Stimulated activated naive CD8-positive, alpha-beta T cell treated with anti-CD3 and anti-CD28 coated beads, Interleukin-15, amount 100 ng/mL, for 72 hours (primary cell): Measurements from ENCODE around the gene SEC61A1.

Experiments
- ATAC-seq: fragments of 150-1000 bp; cut with Tn5 transposase; 2 replicates; pipeline ENCODE4 v1.10.0; 2021; ENCODE audit warnings: mild to moderate bottlenecking, moderate library complexity
- DNase-seq, 2 donors: peaks; one replicate each; pipeline ENCODE4 v3.0.0; 2021 to 2022
- H3K27ac Mint-ChIP-seq, 2 donors: one replicate each; pipeline ENCODE4 v1.8.0; 2022; ENCODE audit warnings: mild to moderate bottlenecking in 2 of 2, mixed read lengths in 2 of 2, moderate library complexity in 2 of 2
- H3K27me3 Mint-ChIP-seq: one replicate; pipeline ENCODE4 v1.8.0; 2022; ENCODE audit warnings: mixed read lengths
- H3K4me1 Mint-ChIP-seq: one replicate; pipeline ENCODE4 v1.8.0; 2022; ENCODE audit warnings: mild to moderate bottlenecking, mixed read lengths
- H3K4me3 Mint-ChIP-seq, 2 donors: one replicate each; pipeline ENCODE4 v1.8.0; 2022; ENCODE audit warnings: mild to moderate bottlenecking in 2 of 2, mixed read lengths in 2 of 2, moderate library complexity in 1 of 2
- H3K9me3 Mint-ChIP-seq, 2 donors: one replicate each; pipeline ENCODE4 v1.8.0; 2022; ENCODE audit warnings: mixed read lengths in 2 of 2

The SEC61A1 gene

DNA sequence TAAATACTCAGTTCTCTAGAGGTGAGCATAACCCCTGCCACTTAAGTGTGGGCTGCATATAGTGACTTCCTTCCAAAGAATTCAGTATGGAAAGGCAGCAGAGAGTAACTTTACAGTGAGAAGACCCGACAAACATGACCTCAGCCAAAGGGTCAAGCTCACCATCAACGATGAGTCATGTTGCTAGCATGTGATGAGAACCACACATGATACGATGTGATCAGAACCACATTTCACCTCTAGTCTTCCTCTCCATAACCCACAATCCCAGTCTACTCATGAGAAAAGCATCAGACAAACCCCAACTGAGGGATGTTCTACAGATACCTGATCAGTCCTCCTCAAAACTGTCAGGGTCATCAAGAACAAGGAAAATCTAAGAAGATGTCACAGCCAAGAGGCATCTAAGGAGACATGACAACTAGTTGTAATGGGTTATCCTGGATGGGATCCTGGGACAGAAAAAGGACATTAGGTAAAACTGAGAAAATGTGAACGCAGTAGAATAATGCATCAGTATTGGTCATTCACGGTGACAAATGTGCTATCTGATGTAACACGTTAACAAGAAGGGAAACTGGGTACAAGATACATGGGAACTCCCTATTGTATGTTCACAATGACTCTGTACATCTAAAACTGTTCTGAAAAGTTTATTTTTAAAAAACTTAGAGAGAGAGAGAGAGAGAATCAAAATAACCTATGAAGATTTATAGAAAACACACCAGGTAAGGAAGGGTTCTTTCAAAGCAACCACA lies 28.3 kb downstream of the SEC61A1 start:
- Mint-ChIP-seq H3K27ac (no peak overlapping the region), H3K27me3 (no peaks in the 10 kb centered on the region), H3K4me1 (peaks cover 12% of the 10 kb centered on the region), H3K9me3 (no peaks in the 10 kb centered on the region), H3K4me3 (no peak overlapping the region)
- ATAC-seq (no peak), DNase-seq (no peak)

DNA sequence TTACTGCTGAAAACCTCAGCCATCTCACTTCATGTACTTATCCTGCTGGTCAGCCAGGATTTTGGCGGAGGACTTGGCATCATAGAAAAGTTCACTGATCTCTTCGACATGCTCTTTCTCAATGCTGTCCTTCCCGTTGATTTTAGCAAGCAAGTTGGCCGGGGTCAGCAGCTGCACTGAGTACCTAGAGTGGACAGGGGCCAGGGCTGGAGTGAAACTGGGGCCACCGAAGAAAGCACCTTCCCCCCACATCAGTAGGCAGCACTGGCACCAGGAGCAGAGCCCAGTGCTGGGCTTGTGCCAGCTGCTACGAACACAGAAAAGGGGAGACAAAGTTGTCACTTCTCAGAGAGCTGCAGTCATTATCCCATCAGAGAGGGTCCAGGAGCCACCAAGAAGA lies 29.0 kb downstream of the SEC61A1 start:
- Mint-ChIP-seq H3K9me3 (no peaks in the 10 kb centered on the region), H3K27me3 (no peaks in the 10 kb centered on the region), H3K27ac (no peak overlapping the region), H3K4me1 (peaks cover 5% of the 10 kb centered on the region), H3K4me3 (no peak overlapping the region)
- DNase-seq (no peak), ATAC-seq (no peak)

DNA sequence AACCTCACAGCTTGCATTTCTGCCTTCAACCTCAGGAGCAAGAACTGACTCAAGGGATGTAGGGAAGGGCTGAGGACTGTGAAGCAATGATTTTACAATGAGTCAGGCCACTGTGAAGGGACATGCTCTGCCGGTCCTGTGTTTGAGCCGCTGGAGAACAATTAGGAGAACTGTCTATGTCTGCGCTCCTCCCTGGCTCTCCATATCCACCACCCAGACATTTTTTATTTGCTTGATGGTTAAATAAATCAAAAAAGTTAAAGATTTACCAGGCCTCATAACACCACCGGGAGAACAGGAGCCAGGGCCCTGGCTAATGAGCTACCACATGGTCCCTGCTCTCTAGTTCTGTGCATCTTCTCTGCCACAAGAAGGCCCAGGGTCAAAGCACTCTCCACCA lies 29.6 kb downstream of the SEC61A1 start:
- ATAC-seq (no peak), DNase-seq (no peak)
- Mint-ChIP-seq H3K4me1 (no peaks in the 10 kb centered on the region), H3K9me3 (no peaks in the 10 kb centered on the region), H3K27ac (no peak overlapping the region), H3K4me3 (no peak overlapping the region), H3K27me3 (no peaks in the 10 kb centered on the region)

DNA sequence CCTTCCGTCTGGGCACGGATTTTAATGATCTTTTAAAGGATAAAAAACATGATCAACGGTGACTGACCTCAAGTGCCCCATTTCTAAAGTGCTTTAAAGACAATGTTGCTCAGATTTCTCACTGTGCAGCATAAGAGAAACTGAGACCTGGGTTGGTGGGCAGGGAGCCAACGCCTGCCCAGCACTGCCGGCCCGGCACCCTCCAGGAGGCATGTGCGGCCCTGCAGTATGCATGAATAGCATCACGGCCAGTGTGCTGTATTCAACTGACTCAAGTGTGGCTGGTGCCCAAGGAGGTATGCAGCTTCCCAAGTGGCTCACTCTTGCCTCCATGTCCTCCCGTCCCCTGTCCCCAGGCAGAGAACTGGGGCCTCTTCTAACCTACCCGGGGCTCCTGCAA lies 30.3 kb downstream of the SEC61A1 start:
- no peaks in the 10 kb centered on the region for H3K27me3 Mint-ChIP-seq
- no peak overlapping the region for H3K27ac Mint-ChIP-seq
- no peaks in the 10 kb centered on the region for H3K9me3 Mint-ChIP-seq
- no peak overlapping the region for H3K4me3 Mint-ChIP-seq
- no peaks in the 10 kb centered on the region for H3K4me1 Mint-ChIP-seq
- DNase-seq (no peak), ATAC-seq (no peak)

DNA sequence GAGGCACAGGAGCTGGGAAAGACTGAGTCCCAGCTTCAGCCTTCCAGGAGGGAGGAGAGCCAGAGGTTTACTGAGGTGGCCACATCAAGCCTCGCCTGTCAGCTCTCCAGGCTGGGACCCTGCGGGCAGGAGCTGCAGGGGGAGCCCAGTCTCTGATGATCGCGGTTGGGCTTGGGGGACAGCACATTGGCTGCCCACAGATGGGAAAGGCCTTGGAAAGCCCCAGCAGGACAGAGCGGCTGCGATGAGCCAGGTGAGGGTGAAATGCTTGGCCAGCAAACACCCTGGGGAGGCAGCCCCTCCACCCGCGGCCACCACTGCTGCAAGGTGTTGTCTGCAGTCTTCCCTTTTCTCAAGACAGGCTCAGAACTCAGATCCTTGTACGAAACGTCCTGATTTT lies 31.2 kb downstream of the SEC61A1 start:
- no peaks in the 10 kb centered on the region for H3K27me3 Mint-ChIP-seq
- ATAC-seq (no peak), DNase-seq (no peak)
- H3K4me1 Mint-ChIP-seq: no peaks in the 10 kb centered on the region
- no peak overlapping the region for H3K4me3 Mint-ChIP-seq
- H3K27ac Mint-ChIP-seq: no peak overlapping the region
- no peaks in the 10 kb centered on the region for H3K9me3 Mint-ChIP-seq

DNA sequence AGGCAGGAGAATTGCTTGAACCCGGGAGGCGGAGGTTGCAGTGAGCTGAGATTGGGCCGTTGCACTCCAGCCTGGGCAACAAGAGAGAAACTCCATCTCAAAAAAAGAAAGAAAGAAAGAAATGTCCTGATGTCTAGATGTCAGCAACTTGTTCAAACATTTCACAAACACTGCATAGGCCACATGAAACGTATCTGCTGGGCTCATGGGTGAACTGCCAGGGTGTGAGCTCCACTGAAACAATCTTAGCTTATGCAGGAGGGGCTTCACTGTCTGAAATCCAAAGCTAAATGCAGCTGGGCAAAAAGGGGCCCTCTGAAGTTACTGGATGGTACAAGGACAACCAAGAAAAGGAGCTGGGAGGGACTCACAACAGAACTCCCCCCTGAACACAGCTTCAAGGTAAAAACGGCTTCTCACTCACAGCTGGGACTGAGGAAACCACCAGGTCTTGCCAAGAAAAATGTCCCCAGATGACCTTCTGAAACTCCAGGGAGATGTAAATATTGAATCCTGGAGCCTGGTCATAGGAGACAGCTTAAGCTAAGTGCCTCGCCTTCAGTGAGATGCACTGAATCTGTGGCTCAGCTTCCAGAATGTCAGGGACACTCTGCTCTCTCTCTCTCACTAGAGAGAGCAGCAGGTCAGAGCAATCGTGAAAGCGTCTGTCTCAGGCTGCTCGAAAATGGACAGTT lies 31.9 kb downstream of the SEC61A1 start:
- H3K9me3 Mint-ChIP-seq: no peaks in the 10 kb centered on the region
- H3K27ac Mint-ChIP-seq: no peak overlapping the region
- DNase-seq (no peak), ATAC-seq (no peak)
- no peak overlapping the region for H3K4me3 Mint-ChIP-seq
- H3K27me3 Mint-ChIP-seq: no peaks in the 10 kb centered on the region
- H3K4me1 Mint-ChIP-seq: no peaks in the 10 kb centered on the region

DNA sequence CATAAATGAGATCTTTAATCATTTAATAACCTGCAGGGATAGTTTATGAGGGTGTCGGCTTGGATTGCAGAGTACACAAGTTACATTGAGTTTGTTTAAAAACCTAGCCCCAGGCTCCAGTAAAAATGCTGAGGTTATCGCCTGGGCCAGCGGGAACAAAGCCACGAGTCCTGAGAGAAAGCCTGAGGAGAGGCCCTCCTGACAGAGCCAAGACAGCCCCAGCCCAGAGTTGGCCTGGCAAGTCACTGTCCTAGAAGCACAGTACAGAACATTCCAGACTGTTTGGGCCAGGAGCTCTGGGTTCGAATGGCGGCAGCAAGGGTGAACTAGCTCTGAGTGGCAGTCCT lies 32.4 kb downstream of the SEC61A1 start:
- Mint-ChIP-seq H3K27me3 (no peaks in the 10 kb centered on the region), H3K9me3 (no peaks in the 10 kb centered on the region), H3K4me3 (no peak overlapping the region), H3K4me1 (no peaks in the 10 kb centered on the region), H3K27ac (no peak overlapping the region)
- ATAC-seq (no peak), DNase-seq (no peak)

DNA sequence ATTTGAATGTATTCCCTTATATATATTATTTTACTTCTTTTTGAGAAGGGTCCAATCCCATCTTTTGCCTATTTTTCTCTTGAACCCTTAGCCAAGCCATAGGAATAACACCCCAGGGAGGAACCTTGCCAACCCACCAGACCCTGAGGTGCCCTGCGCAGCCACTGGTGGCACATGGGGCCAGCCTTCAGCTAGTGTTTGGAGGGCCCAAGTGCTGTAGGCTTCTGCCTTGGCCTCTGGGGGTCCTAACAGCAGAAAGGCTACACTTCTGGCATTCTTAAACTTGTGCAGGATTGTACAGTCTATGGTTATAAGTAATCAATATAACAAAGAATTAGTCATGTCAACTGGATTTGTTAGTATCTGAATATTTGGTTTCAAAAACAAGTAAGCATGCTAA lies 36.9 kb downstream of the SEC61A1 start:
- H3K27ac Mint-ChIP-seq: no peak overlapping the region
- H3K27me3 Mint-ChIP-seq: no peaks in the 10 kb centered on the region
- DNase-seq: no peak
- no peak for ATAC-seq
- no peak overlapping the region for H3K4me3 Mint-ChIP-seq
- H3K4me1 Mint-ChIP-seq: no peaks in the 10 kb centered on the region
- no peaks in the 10 kb centered on the region for H3K9me3 Mint-ChIP-seq

DNA sequence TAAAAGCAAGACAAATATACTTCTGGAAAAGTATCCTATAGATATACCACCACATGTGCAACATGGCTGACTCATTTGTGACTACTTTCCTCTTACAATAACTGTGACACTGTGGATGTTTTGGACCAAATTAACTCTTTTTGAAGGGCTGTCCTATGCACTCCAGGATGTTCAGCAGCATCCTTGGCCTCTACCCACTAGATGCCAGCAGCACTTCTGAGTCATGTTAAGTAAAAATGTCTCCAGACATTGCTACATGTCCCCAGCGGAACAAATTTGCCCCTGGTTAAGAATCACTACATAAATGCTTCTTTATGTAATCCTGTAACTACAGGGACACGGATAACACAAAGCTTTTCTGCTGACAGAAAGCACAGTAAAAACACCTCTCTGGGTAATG lies 39.3 kb downstream of the SEC61A1 start:
- DNase-seq (no peak), ATAC-seq (no peak)
- Mint-ChIP-seq H3K27me3 (no peaks in the 10 kb centered on the region), H3K4me1 (peaks cover 14% of the 10 kb centered on the region), H3K27ac (no peak overlapping the region), H3K4me3 (no peak overlapping the region), H3K9me3 (no peaks in the 10 kb centered on the region)

DNA sequence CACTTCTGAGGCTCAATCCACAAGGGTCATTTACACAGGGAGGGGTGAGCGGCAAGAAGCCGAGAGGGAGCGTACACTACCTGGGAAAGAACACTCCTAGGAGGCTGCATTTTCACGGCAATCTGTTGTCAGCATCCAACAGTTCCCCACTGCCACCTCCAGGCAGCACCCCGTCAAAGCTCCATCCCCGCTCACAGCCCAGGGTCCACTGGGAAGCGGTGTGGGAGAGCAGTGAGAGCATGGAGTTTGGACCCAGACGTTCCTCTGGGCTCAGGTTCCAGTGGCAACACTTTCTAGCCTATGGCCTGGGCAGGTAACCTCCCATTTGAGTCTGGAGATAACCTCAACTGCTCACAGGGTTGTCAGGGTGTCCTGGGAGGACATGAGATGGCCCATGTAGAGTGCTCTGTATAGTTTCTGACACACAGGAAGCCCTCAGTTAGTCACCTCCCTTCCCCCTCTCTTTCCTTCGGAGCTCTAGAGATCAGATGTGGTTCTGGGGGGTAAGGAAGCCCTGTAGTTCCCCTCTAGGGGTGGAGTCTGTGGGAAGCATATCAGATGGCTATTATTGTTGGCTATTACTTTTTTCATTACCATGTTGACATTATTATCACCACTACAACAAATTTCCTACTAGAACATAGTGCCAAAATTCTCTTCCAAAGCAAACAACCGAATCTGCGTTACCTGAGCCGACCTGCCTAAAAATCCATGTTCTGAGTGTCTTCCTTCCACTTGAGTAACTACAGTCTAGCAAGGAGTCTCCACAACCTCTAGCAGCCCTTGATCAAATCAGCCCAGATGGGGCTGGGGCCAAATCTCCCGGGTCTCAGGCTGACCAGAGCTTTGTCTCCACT lies 42.3 kb downstream of the SEC61A1 start:
- Mint-ChIP-seq H3K27me3 (no peaks in the 10 kb centered on the region), H3K4me3 (no peak overlapping the region), H3K9me3 (no peaks in the 10 kb centered on the region), H3K4me1 (peaks cover 14% of the 10 kb centered on the region), H3K27ac (peak overlapping the region in 1 of 2 donors; percentile 48)
- no peak for DNase-seq
- peak; percentile 53 for ATAC-seq

DNA sequence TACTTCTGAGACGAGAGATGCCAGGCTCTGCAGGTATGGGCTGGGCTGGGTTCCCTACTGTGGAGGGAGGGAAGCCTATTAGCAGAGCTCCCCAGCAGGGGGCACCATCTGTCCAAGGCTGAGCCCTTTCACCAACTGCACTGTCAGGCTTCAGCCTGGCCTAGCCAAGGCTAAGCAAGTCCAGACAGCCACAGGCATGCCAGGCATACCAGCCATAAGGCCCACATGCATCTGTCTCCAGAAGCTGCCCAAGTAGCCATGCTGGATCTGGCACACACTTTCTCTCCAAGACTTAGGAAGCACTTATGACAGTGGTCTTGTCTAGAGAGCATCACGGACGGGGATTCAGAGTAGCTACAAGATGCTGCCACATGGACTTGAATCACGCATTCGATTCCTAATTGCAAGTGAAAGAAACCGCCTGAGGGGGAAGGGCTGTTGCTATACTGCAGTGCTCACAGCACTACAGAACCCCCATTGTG lies 43.0 kb downstream of the SEC61A1 start:
- Mint-ChIP-seq H3K9me3 (no peaks in the 10 kb centered on the region), H3K27me3 (no peaks in the 10 kb centered on the region), H3K27ac (no peak overlapping the region), H3K4me3 (no peak overlapping the region), H3K4me1 (peaks cover 14% of the 10 kb centered on the region)
- ATAC-seq (peak; percentile 99), DNase-seq (peak; percentile 65 to 74)

DNA sequence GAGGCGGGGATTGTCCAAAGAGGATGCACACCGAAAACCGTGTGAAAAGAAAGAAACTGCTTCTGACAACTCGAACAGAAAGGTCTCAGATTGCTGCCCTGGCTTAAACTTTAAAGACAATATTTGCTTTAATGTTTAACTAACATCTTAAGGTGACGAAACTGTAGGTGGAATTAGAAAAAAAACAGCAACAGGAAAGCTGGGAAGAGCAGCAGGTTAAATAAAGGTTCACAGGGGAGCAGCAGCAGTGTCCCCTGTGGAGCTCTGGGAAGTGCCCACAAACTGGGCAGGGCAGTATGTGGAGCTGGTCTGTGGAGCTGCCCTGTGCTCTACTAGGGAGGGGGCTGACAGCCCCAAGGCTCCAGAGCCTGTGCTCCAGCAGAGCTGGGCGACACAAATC lies 46.0 kb downstream of the SEC61A1 start:
- no peak overlapping the region for H3K4me3 Mint-ChIP-seq
- ATAC-seq (no peak), DNase-seq (no peak)
- peaks cover 14% of the 10 kb centered on the region for H3K4me1 Mint-ChIP-seq
- no peaks in the 10 kb centered on the region for H3K27me3 Mint-ChIP-seq
- no peaks in the 10 kb centered on the region for H3K9me3 Mint-ChIP-seq
- H3K27ac Mint-ChIP-seq: peak overlapping the region in 1 of 2 donors; percentile 49

DNA sequence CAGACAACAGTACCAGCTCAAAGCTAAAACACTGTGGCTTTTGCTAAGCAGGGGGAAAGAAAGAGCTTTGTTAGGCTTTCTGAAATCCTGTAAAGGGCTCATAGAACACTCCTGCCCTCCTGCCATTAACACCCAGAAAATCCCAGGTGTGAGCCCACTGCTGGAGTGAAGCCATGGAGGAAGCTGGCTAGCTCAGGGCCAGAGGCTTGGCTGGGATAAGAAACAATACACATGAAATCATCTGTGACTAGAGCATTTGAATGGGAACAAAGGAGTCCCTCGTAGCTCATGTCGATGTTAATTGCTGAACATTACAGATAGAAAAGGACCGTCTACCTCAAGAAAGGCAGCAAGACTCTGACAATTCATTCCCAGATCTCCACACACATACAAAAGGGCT lies 47.9 kb downstream of the SEC61A1 start:
- H3K4me1 Mint-ChIP-seq: peaks cover 4% of the 10 kb centered on the region
- H3K9me3 Mint-ChIP-seq: no peaks in the 10 kb centered on the region
- H3K4me3 Mint-ChIP-seq: no peak overlapping the region
- no peak for DNase-seq
- H3K27ac Mint-ChIP-seq: no peak overlapping the region
- ATAC-seq: no peak
- H3K27me3 Mint-ChIP-seq: no peaks in the 10 kb centered on the region

DNA sequence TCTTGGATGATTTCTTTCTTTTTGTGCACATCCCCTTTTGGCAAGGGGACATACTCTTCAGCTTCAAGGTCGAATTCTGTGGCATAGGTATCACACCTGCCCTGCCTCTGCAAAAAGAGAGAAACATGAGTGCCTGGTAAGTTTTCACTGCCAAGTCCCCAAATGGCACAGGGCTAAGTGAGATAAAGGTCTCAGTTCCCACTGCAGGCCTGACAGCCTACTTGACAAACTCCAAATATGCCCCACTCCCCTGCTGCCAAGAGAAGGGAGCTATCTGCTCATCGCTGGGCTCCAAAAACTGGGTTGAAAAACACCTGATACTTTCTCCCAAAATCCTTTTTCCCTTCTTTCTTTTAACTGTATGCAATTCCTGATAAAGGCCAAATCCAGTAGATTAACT lies 48.4 kb downstream of the SEC61A1 start:
- ATAC-seq: no peak
- H3K27me3 Mint-ChIP-seq: no peaks in the 10 kb centered on the region
- DNase-seq: no peak
- H3K4me1 Mint-ChIP-seq: no peaks in the 10 kb centered on the region
- no peaks in the 10 kb centered on the region for H3K9me3 Mint-ChIP-seq
- H3K4me3 Mint-ChIP-seq: no peak overlapping the region
- no peak overlapping the region for H3K27ac Mint-ChIP-seq

DNA sequence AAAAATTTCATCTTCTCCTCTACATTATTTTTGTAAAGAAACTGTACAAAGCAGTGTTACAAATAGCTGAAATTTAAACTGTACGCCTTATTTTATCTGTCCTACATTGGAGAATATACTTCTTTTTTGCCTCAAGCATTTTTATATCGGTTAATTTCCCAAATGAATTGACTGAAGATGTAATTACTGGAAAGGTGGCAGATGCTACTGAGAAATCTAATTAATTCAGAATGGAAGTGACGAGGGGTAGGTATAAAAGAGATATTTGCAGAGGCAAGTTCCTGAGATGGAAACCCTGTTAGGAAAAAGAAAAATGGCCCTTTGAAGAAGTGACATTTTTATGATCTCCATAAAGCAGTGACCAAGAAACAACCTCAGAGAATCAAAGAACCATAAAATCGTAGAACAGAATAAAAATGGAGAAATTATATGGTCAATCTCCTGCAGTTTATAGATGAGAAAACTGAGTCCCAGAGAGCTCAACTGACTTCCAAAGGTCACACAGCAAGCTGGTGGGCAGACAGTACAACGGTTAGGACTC lies 51.0 kb downstream of the SEC61A1 start:
- no peak overlapping the region for H3K4me3 Mint-ChIP-seq
- no peaks in the 10 kb centered on the region for H3K27me3 Mint-ChIP-seq
- H3K27ac Mint-ChIP-seq: no peak overlapping the region
- DNase-seq (no peak), ATAC-seq (no peak)
- H3K4me1 Mint-ChIP-seq: no peaks in the 10 kb centered on the region
- H3K9me3 Mint-ChIP-seq: no peaks in the 10 kb centered on the region

DNA sequence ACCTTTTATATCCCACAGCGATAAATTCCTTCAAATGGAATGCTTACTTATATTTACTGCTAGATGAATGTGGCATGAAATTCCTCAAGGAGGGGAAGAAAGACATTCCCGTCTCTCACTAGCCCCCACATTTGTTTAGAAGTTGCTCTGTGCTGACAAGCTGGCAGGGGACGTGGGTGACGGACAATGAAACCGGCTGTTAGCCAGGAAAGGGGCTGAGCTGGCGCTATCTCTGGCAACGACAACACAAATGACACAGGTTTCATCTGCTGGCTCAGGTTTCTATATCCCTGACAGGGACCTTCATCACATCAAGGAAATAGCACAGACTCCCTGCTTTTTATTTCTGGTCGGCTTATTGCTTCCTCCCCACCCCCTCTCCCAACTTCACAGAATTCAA lies 55.6 kb downstream of the SEC61A1 start:
- H3K9me3 Mint-ChIP-seq: no peaks in the 10 kb centered on the region
- no peak overlapping the region for H3K27ac Mint-ChIP-seq
- no peak overlapping the region for H3K4me3 Mint-ChIP-seq
- DNase-seq (no peak), ATAC-seq (no peak)
- no peaks in the 10 kb centered on the region for H3K27me3 Mint-ChIP-seq
- peaks cover 18% of the 10 kb centered on the region for H3K4me1 Mint-ChIP-seq
